Kidney glomerular epithelial cell (primary cell): ENCODE results near the gene COL18A1.
A peak's percentile ranks its signal among the peaks of the same experiment; 100 is the strongest.

Source experiments
- DNase-seq: peaks from one replicate; lab custom pipeline; 2025; lab: John Stamatoyannopoulos, UW

Gene COL18A1

DNA sequence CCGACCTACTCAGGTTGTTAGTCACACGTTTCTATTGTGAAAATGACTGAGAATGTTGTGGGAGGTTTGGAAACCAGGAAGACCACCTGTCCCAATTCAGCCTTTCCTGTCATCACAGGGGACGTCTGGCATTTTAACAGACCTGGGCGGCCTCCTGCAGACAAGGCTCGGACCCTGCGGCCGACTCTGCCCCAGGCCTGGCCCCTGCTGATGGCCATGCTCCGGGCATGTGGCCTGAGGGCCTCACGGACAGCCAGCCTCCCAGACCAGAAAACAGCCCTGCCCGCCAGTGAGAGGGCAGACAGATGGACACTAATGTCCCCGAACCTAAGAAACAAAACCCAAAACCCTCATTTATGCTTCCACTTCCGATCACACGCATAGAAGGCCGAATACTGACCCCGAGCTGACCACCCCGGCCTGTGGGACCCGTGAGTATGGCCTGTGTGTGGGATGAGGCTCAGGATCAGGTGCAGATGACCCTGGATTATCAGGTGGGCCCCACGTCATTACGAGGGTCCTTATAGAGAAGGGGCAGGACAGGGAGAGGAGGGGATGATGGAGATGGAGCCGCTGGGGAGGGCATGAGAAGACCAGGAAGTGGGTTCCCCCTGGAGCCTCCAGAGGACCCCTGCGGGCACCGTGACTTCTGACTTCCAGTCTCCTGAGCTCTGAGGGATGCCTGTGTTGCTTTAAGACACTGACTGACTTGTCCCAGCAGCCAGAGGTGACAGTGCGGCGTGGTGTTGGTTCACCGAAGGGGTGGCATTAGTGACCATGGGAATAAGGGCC is 9.6 kb downstream of the COL18A1 start:
- DNase-seq = no peak

DNA sequence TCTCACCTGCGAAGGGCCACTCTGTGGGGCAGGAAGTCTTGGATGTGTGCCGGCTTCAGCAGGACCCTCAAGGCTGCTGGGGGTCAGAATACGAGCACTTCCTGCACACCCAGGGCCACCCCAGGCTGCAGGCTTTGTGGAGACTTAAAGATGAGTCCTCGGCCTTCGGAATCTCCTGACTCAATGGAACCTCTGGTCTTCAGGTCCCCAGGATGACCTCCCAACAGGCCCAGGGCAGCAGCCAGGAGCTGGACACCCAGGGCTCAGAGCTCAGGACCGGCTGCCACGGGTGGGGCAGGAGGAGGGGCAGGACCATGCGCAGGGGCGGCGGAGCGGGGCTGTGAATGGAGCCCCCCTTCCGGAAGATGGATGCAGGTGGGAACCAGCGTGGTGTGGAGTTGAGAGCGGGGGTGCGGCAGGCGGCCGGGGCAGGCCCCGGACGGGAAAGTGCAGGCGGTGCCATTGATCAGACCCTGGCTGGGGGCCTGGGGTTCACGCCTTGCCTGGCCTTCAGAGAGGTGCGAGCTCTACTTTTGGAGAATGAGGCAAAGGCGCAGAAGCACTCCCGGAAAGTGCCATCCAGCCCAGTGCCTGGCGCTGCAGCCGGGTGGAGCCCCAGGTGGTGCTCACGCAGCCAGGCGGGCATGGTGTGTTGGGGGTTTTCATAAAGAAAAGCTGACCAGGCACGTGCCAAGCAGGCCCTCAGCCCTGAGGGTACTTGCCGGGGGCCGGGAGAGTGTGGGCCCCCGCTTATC is 10.4 kb downstream of the COL18A1 start:
- no peak for DNase-seq

GRCh38 chr21:45415943-45416611 is 11.1 kb downstream of the COL18A1 start:
- DNase-seq = no peak

- DNase-seq = no peak
Observed at GRCh38 chr21:45416620-45417019, 11.7 kb downstream of the COL18A1 start.

- DNase-seq = no peak
Observed at GRCh38 chr21:45417256-45417950, 12.4 kb downstream of the COL18A1 start.

- DNase-seq = no peak
Observed at GRCh38 chr21:45417951-45418300, 13.0 kb downstream of the COL18A1 start.

DNA sequence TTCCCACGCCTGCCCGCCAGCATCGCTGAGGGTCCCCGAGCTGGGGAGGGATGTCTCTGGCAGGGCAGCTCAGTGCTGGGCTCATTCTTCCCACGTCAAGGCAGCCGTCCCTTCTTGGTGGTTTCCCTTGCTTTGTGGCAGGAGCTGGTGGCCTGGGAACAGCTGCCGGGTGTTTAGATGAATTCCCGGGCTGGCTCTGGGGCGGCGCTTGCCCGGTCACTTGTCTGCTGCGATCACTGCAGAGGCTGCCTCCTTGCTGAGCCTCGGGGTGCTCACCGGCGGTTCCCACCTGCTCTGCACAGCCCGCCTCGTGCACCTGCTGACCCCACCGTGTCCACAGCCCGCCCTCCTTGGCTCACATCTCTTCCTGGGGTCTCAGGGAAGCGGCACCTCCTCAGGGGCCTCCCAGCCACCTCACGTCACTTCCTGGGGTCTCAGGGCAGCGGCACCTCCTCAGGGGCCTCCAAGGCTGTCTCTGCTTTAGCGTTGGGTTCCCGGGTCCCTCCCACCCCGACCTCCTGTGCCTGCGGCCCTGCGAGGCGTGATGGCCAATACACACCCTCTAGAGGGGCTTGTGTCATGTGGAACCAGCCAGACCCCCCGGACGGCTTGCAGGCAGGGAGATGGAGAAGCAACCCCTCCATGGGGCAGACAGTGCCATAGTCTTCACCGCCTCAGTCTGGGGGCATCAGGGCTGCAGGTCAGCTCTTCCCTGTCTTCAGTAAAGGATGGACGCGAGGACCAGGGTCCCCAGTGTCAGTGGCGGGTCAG is 13.5 kb downstream of the COL18A1 start:
- no peak for DNase-seq

DNA sequence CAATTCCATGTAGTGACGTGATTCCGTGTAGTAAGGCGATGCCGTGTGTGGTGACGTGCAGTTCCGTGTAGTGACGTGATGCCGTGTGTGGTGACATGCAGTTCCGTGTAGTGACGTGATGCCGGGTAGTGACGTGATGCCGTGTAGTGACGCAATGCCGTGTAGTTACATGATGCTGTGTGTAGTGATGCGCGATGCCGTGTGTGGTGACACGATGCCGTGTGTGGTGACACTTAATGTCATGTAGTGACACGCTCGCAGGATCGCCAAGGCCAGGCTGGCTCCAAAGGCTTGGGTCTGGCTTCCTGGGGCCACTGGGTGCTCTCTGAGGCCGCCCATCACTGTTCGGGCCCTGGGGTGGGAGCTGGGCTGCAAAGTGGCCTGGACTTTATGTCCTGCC is 14.2 kb downstream of the COL18A1 start:
- DNase-seq = no peak

- peak; percentile 87 for DNase-seq
Observed at GRCh38 chr21:45420061-45421041, 15.4 kb downstream of the COL18A1 start.

GRCh38 chr21:45421071-45421845 is 16.3 kb downstream of the COL18A1 start:
- DNase-seq = no peak

GRCh38 chr21:45421846-45422775 is 17.1 kb downstream of the COL18A1 start:
- no peak for DNase-seq

GRCh38 chr21:45423201-45423955 is 18.4 kb downstream of the COL18A1 start:
- peak; percentile 27 for DNase-seq

- DNase-seq = no peak
Observed at GRCh38 chr21:45423968-45424853, 19.2 kb downstream of the COL18A1 start.

DNA sequence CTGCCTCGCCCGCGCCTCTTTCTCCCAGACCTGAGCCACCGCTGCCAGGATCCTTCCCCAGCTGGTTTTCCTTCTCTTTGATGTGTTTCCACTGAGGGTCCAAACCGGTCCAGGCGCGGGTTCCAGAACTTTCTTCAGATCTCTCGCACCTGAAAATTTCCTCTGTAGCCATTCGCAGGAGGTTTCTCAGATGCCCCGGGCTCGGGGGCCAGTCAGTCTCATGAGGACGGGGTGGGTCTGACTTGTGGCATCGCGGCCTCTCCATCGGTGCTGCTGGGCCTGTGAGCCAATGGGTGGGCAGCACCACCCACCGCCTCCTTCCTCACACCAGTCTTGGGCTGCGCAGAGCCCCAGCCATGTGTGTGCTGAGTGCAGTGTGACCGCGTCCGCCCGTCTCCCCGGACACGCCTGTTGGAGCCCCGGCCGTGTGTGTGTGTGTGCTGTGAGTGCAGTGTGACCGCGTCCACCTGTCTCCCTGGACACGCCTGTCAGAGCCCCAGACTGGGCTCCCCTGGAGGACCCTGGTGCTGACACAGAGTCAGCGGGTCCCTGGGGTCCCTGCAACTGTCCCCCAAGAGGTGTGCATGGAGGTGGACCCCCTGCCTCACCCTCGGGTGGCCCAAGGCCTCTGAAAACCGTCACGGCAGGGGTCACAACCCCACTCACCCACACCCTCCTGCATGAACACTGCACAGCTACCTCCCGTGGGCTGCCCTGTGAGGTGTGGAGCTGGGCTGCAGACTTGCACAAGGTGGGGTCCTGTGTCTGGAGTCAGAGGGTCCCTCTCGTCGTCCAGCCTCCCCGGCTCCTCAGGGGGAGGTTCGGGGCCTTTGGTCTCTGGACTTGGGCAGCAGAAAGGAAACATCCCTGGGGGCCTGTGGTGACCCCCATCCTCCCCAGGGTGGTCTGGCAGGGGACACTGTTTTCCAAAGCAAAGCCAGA is 20.2 kb downstream of the COL18A1 start:
- DNase-seq = no peak
